ENCODE results near the gene GAA. TPM values are rescaled to one million over a fixed set of nuclear protein-coding genes. Genes with fewer than 3 reads are reported as not detected.
"Not testable (repeated sequence)": the region's sequence is repeated elsewhere in the genome, so short reads cannot be mapped to it uniquely, and the experiment has no call there.

GAA gene
- total and polyA plus RNA-seq, 11 donors, result 27.5 to 109 (median 46.0) TPM

- TF ChIP-seq POLR2A (IDR thresholded peaks at IDR 0.05), result no peak
- no peak for TF ChIP-seq CTCF (IDR thresholded peaks at IDR 0.05)
- WGBS, 4 donors, result 81 to 90% (median 87%) methylated on average over 32 to 34 of the region's 34 CpGs
- H3K36me3 ChIP-seq, result no peaks in the 10 kb centered on the region
- peak in 1 of 4 donors; percentile 7 for ATAC-seq
- H3K9me3 ChIP-seq, result no peaks in the 10 kb centered on the region
- no peaks in the 10 kb centered on the region for H3K27me3 ChIP-seq
- no peak overlapping the region for H3K4me3 ChIP-seq
- DNase-seq, result peak in 1 of 5 donors; percentile 20
- intact Hi-C loops (cut with DNase I), result loop anchor here in 5 of 10 donors (5.0 to 10.0 kb wide), 3 partner anchors 53 to 83 kb away; partner anchors contain the start of genes CCDC40 (in 1 of the 5) and TBC1D16 (in 1 of the 5)
- no peak overlapping the region for H3K27ac ChIP-seq
- peaks cover 0 to 11% (median 1%) of the 10 kb centered on the region in 12 donors for H3K4me1 ChIP-seq
Observed at GRCh38 chr17:80087346-80088265, 13.8 kb upstream of the GAA start.

GRCh38 chr17:80089762-80090161 is 11.6 kb upstream of the GAA start:
- H3K27me3 ChIP-seq, result no peaks in the 10 kb centered on the region
- 93 to 97% (median 94%) methylated on average over 16 of the region's 16 CpGs for WGBS, 4 donors
- no peaks in the 10 kb centered on the region for H3K9me3 ChIP-seq
- no peak overlapping the region for H3K27ac ChIP-seq
- H3K4me1 ChIP-seq, result peaks cover 0 to 7% (median 0%) of the 10 kb centered on the region in 12 donors
- TF ChIP-seq POLR2A (IDR thresholded peaks at IDR 0.05) (no peak), CTCF (IDR thresholded peaks at IDR 0.05) (no peak)
- no peak overlapping the region for H3K4me3 ChIP-seq
- intact Hi-C loops (cut with DNase I), result loop anchor here in 5 of 10 donors (5.0 to 10.0 kb wide), 3 partner anchors 55 to 85 kb away; partner anchors contain the start of genes CCDC40 (in 1 of the 5) and TBC1D16 (in 1 of the 5)
- no peaks in the 10 kb centered on the region for H3K36me3 ChIP-seq
- no peak for DNase-seq
- no peak for ATAC-seq

- intact Hi-C loops (cut with DNase I); ATAC-seq: not testable (repeated sequence)
Observed at GRCh38 chr17:80090164-80090563, 11.2 kb upstream of the GAA start.

GRCh38 chr17:80091376-80091775 is 10.0 kb upstream of the GAA start:
- H3K27me3 ChIP-seq, result no peaks in the 10 kb centered on the region
- H3K9me3 ChIP-seq, result no peaks in the 10 kb centered on the region
- H3K4me3 ChIP-seq, result no peak overlapping the region
- ATAC-seq (no peak), DNase-seq (no peak)
- peaks cover 0 to 7% (median 0%) of the 10 kb centered on the region in 12 donors for H3K4me1 ChIP-seq
- no peaks in the 10 kb centered on the region for H3K36me3 ChIP-seq
- intact Hi-C loops (cut with DNase I), result no loop called here
- TF ChIP-seq CTCF (IDR thresholded peaks at IDR 0.05) (no peak), POLR2A (IDR thresholded peaks at IDR 0.05) (no peak)
- H3K27ac ChIP-seq, result peak overlapping the region in 1 of 12 donors; percentile 91
- 75 to 94% (median 91%) methylated on average over 4 of the region's 4 CpGs for WGBS, 4 donors

More at GRCh38 chr17:80090164-80090563, 11.2 kb upstream of the GAA start:
- H3K4me1 ChIP-seq, H3K27me3 ChIP-seq, DNase-seq, H3K27ac ChIP-seq, H3K36me3 ChIP-seq, H3K4me3 ChIP-seq, H3K9me3 ChIP-seq: not testable (repeated sequence)
- 93 to 96% (median 95%) methylated on average over 31 to 44 of the region's 44 CpGs for WGBS, 4 donors
